Naive B cell (primary cell): ENCODE data around the gene USP21. TPM values are rescaled to one million over a fixed set of nuclear protein-coding genes. Genes with fewer than 3 reads are reported as not detected.
A peak's percentile ranks its signal among the peaks of the same experiment; 100 is the strongest.

Source experiments
- ATAC-seq, 2 donors: fragments of 150-1000 bp; cut with Tn5 transposase; 2 replicates each; pipeline ENCODE4 v1.10.0; 2021; ENCODE audit warnings: low read depth in 2 of 2, mild to moderate bottlenecking in 2 of 2, moderate library complexity in 2 of 2
- DNase-seq: peaks from one replicate; pipeline ENCODE4 v3.0.0; 2022
- H3K27ac Mint-ChIP-seq, 6 donors: one replicate each; pipeline ENCODE4 v1.8.0; 2020 to 2022; ENCODE audit warnings: mild to moderate bottlenecking in 6 of 6, mixed read lengths in 6 of 6, moderate library complexity in 5 of 6, inconsistent platforms in 2 of 6
- H3K27me3 Mint-ChIP-seq, 3 donors: one replicate each; pipeline ENCODE4 v1.8.0; 2021 to 2022; ENCODE audit warnings: mixed read lengths in 3 of 3, mild to moderate bottlenecking in 1 of 3
- H3K36me3 Mint-ChIP-seq, 2 donors: one replicate each; pipeline ENCODE4 v1.8.0; 2020 to 2022; ENCODE audit warnings: mixed read lengths in 2 of 2, inconsistent platforms in 1 of 2, mild to moderate bottlenecking in 1 of 2
- H3K4me1 Mint-ChIP-seq, 3 donors: one replicate each; pipeline ENCODE4 v1.8.0; 2020 to 2022; ENCODE audit warnings: mixed read lengths in 3 of 3, inconsistent platforms in 1 of 3, mild to moderate bottlenecking in 1 of 3, moderate library complexity in 1 of 3
- H3K4me3 Mint-ChIP-seq, 8 donors: one replicate each; pipeline ENCODE4 v1.8.0; 2020 to 2022; ENCODE audit warnings: mild to moderate bottlenecking in 8 of 8, mixed read lengths in 8 of 8, moderate library complexity in 8 of 8, inconsistent platforms in 2 of 8
- H3K9me3 Mint-ChIP-seq, 7 donors: one replicate each; pipeline ENCODE4 v1.8.0; 2020 to 2022; ENCODE audit warnings: mixed read lengths in 7 of 7, mild to moderate bottlenecking in 5 of 7, inconsistent platforms in 2 of 7, moderate library complexity in 1 of 7
- polyA plus RNA-seq, 6 donors: library from polyadenylated mRNA; unstranded; fragments of 300-500 nt; fragmentation: Illumina TruSeq; gene quantifications; one replicate each; pipeline ENCODE4 v1.2.3, GENCODE V29; 2021; ENCODE audit warnings: low read depth in 6 of 6

USP21 gene
- polyA plus RNA-seq, 6 donors from 2014 or later: 13.1 to 33.0 (median 18.5) TPM

DNA sequence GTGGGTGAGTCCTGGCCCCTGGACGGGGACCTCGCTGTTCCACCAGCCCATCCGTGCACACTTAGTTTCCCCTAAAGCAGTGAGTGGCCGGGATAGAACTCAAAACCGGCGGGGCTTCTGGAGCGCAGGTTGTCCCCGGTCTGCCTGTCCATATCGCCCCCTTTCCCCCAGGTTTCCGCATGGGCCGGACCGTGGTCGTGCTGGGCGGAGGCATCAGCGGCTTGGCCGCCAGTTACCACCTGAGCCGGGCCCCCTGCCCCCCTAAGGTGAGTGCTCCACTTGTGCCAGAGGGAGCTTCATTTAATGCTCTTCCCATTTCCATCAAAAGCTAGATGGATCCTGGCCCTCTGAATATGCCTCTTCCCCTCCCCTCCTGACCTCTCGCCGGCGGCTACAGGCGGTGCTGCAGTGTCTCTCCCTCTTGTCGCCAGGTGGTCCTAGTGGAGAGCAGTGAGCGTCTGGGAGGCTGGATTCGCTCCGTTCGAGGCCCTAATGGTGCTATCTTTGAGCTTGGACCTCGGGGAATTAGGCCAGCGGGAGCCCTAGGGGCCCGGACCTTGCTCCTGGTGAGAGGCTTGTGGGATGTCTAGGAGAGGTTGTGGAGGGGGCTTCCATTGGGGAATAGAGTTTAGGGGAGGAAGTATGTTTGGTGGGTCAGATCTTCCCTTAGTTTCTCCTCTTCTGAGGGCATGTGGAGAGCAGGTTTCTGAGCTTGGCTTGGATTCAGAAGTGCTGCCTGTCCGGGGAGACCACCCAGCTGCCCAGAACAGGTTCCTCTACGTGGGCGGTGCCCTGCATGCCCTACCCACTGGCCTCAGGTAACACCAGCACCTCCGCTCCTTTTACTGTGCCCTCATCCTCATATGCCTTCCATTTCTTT lies 7.6 kb downstream of the USP21 start:
- Mint-ChIP-seq H3K9me3 (no peaks in the 10 kb centered on the region), H3K27ac (peak overlapping the region; percentile 92 to 99 (median 98)), H3K4me3 (peak overlapping the region; percentile 74 to 96 (median 96)), H3K27me3 (no peaks in the 10 kb centered on the region), H3K36me3 (peaks cover under 1 to 25% of the 10 kb centered on the region in 2 donors), H3K4me1 (peaks cover 48 to 60% (median 50%) of the 10 kb centered on the region in 3 donors)
- DNase-seq (no peak), ATAC-seq (no peak)

DNA sequence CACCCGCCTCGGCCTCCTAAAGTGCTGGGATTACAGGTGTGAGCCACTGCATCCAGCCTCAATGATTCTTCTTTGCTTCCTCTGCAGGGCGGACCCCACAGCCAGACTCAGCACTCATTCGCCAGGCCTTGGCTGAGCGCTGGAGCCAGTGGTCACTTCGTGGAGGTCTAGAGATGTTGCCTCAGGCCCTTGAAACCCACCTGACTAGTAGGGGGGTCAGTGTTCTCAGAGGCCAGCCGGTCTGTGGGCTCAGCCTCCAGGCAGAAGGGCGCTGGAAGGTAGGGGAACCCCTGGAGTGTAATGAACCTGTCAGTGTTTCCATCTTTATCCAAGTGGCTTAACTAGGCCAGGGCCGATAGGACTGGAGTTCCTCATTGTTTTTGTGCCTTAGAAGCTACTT lies 9.6 kb downstream of the USP21 start:
- H3K9me3 Mint-ChIP-seq: no peaks in the 10 kb centered on the region
- ATAC-seq (no peak), DNase-seq (no peak)
- H3K4me3 Mint-ChIP-seq: peak overlapping the region in 5 of 8 donors; percentile 47 to 88 (median 76)
- H3K4me1 Mint-ChIP-seq: peaks cover 33 to 55% (median 48%) of the 10 kb centered on the region in 3 donors
- H3K27me3 Mint-ChIP-seq: no peaks in the 10 kb centered on the region
- H3K36me3 Mint-ChIP-seq: peaks cover 7 to 22% of the 10 kb centered on the region in 2 donors
- H3K27ac Mint-ChIP-seq: peak overlapping the region in 2 of 6 donors; percentile 34 to 78

DNA sequence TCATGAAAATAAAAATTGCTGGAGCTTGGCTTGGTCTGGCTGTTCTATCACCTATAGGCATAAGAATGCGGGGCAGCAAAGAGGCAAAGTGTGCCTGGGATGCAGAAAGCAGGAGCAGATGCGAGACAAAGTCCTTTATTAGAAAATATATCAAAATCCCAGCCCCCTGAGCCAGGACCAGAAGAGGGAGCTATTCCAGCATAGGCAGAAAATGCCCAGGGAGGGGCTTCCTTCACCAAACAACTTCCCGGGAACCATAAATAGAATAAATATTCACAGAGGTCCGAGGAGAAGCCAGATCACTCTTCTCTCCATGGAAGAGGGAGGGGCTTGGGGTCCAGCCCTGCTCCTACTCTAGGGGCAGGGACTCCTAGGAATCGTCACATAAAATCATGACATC lies 11.9 kb downstream of the USP21 start:
- peaks cover 44 to 57% (median 52%) of the 10 kb centered on the region in 3 donors for H3K4me1 Mint-ChIP-seq
- no peak for DNase-seq

DNA sequence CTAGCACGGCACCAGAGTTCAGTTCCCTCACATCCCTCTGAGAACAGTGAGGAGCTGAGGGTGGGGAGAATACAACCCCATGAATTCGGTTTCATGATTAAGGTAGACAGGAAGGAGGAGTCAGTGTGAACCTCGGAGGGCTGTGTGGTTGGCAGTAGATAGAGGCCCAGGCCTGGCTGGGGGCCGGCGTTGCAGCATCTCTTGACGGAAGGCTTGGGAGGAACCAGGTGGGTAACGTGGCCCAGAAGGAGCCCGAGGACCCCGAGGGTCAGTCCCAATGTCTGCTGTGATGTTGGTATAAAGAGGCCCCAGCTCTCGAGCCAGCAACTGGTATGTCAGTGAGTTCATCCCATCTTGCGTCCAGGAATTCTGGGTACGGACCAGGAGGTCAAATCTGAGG lies 12.4 kb downstream of the USP21 start:
- DNase-seq (no peak), ATAC-seq (no peak)
- Mint-ChIP-seq H3K27ac (no peak overlapping the region), H3K4me3 (peak overlapping the region in 1 of 8 donors; percentile 56), H3K4me1 (peaks cover 45 to 61% (median 52%) of the 10 kb centered on the region in 3 donors), H3K36me3 (peaks cover 12 to 30% of the 10 kb centered on the region in 2 donors), H3K27me3 (no peaks in the 10 kb centered on the region), H3K9me3 (no peaks in the 10 kb centered on the region)

More for the DNA sequence above, 11.9 kb downstream of the USP21 start:
- ATAC-seq: no peak
- Mint-ChIP-seq H3K9me3 (no peaks in the 10 kb centered on the region), H3K36me3 (peaks cover 12 to 30% of the 10 kb centered on the region in 2 donors), H3K27ac (peak overlapping the region in 2 of 6 donors; percentile 36), H3K27me3 (no peaks in the 10 kb centered on the region), H3K4me3 (peak overlapping the region in 2 of 8 donors; percentile 2 to 56)

DNA sequence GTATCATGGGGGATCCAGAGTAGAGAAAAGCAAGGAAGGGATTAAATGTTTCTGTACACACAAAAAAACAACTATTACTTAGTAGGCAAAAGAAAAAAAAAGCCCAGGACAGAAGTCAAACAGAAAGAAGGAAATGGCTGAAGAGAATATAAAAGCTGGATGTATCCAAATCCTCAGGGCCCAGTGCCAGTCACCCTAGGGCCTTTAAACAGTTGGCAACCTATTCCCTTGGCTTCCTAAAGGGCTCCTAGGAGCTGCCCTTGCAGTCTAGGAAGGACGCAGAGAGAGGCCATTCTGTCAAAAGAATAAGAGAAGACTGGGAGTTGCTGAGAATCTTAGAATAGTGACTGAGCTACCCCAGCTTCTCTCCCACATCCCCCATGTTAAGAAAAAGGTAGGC lies 13.0 kb downstream of the USP21 start:
- Mint-ChIP-seq H3K36me3 (peaks cover 12 to 30% of the 10 kb centered on the region in 2 donors), H3K4me3 (peak overlapping the region in 2 of 8 donors; percentile 56 to 79), H3K9me3 (no peaks in the 10 kb centered on the region), H3K27me3 (no peaks in the 10 kb centered on the region), H3K27ac (peak overlapping the region in 2 of 6 donors; percentile 49 to 95), H3K4me1 (peaks cover 43 to 59% (median 52%) of the 10 kb centered on the region in 3 donors)
- no peak for ATAC-seq
- no peak for DNase-seq

DNA sequence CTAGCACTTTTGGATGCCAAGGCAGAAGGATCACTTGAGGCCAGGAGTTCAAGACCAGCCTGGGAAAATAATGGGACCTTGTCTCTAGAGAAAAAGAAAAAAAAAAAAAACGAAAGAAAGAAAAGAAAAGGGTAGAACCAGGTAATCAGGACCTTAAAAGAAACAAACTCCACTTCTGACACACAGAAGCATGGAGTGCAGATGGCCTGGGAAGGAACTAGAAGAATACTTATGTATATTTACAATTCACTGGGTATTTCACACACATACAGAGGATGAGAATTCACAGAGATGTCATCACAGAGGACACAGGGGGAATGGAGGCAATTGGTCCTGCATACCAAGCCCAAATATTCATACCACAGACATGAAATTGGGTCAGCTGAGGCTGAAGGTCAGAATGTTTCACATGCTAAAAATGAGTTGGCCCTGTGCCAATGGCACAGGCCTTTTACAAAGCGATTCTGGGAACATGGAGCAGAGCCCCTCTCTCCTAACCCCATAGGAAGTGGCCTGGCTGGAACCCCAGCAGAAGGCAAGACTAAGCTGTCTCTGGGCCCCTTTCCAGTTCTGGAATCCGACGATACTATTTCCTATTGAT lies 13.6 kb downstream of the USP21 start:
- peaks cover 12 to 30% of the 10 kb centered on the region in 2 donors for H3K36me3 Mint-ChIP-seq
- no peak for ATAC-seq
- no peaks in the 10 kb centered on the region for H3K27me3 Mint-ChIP-seq
- no peaks in the 10 kb centered on the region for H3K9me3 Mint-ChIP-seq
- H3K27ac Mint-ChIP-seq: peak overlapping the region in 1 of 6 donors; percentile 24
- H3K4me1 Mint-ChIP-seq: peaks cover 46 to 59% (median 52%) of the 10 kb centered on the region in 3 donors
- no peak for DNase-seq
- H3K4me3 Mint-ChIP-seq: peak overlapping the region in 1 of 8 donors; percentile 92

DNA sequence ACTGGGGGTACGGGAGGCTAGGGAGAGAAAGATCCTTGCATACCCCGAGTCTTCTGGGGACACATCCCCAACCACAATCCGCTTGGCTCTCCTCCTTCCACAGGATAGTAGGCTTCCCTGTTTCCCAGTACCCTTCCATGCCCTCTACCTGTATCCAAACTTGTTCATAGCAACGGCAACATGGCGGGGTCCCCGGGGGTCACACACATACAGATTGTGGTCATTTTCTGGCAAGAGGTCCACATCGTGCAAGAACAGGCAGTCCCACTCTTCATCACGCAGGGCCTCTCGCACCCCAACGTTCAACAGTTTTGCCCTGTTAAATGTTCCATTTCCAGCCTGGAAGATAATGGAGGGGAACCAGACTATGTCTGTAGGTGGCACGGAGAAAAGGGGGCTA lies 14.4 kb downstream of the USP21 start:
- Mint-ChIP-seq H3K9me3 (no peaks in the 10 kb centered on the region), H3K4me1 (peaks cover 43 to 58% (median 50%) of the 10 kb centered on the region in 3 donors), H3K36me3 (peaks cover 12 to 30% of the 10 kb centered on the region in 2 donors), H3K27ac (peak overlapping the region in 2 of 6 donors; percentile 24 to 59), H3K27me3 (no peaks in the 10 kb centered on the region), H3K4me3 (peak overlapping the region in 1 of 8 donors; percentile 92)
- no peak for ATAC-seq
- no peak for DNase-seq

DNA sequence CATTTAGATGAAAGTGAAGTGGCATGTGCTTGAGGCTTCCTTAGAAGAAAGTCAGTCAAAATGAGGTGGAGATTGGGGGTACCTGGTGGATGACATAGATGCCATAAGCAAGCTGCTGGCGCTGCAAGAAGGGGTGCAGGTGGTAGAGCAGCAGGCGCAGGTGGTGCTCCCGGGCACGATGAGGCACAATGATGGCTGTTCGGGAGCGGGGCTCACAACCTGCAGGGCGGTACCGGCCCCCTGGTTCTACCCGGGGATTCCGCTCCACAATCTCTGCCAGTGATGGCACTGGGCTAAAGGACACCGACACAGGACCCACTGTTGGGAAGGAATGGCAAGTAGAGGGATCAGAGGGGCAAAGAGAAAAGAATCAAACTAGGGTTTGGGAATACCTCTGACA lies 15.6 kb downstream of the USP21 start:
- peak overlapping the region in 6 of 8 donors; percentile 22 to 99 (median 75) for H3K4me3 Mint-ChIP-seq
- DNase-seq (no peak), ATAC-seq (no peak)
- no peaks in the 10 kb centered on the region for H3K27me3 Mint-ChIP-seq
- no peaks in the 10 kb centered on the region for H3K9me3 Mint-ChIP-seq
- peak overlapping the region in 4 of 6 donors; percentile 8 to 70 (median 32) for H3K27ac Mint-ChIP-seq
- H3K36me3 Mint-ChIP-seq: peaks cover 12 to 30% of the 10 kb centered on the region in 2 donors
- H3K4me1 Mint-ChIP-seq: peaks cover 42 to 58% (median 52%) of the 10 kb centered on the region in 3 donors

DNA sequence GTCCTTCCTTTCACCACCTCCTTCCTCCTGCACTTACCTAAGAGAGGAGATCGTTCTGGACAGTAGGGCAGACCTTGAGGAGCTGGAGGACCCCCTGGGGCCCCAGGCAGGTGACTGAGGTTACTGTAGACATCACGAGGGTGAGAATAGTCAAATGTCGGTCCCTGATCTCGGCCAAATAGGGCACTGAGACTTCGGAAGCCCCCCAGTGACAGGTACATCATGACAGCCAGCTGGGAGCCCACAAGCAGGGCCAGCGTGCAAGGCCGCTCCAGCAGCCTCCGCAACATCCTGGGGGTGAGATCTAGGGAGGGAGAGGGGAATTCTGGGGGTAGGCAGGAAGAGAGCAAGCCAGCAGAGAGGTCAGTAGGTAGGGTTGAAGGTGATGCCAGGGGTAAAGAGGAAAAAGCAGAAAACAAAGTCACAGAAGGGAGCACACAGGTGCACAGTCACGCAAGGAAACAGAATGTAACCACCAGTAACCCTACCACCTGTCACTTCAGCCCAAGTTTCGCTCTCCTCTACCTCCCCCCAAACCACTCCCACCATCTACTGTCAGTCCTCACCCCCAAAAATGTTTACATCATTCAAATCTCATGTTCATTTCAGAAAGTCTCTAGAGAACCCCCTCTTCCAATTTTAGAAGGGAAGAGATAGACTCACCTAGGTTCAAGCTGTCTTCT lies 16.6 kb downstream of the USP21 start:
- peak overlapping the region; percentile 89 to 100 (median 99) for H3K4me3 Mint-ChIP-seq
- H3K9me3 Mint-ChIP-seq: no peaks in the 10 kb centered on the region
- peaks cover 48 to 67% (median 60%) of the 10 kb centered on the region in 3 donors for H3K4me1 Mint-ChIP-seq

DNA sequence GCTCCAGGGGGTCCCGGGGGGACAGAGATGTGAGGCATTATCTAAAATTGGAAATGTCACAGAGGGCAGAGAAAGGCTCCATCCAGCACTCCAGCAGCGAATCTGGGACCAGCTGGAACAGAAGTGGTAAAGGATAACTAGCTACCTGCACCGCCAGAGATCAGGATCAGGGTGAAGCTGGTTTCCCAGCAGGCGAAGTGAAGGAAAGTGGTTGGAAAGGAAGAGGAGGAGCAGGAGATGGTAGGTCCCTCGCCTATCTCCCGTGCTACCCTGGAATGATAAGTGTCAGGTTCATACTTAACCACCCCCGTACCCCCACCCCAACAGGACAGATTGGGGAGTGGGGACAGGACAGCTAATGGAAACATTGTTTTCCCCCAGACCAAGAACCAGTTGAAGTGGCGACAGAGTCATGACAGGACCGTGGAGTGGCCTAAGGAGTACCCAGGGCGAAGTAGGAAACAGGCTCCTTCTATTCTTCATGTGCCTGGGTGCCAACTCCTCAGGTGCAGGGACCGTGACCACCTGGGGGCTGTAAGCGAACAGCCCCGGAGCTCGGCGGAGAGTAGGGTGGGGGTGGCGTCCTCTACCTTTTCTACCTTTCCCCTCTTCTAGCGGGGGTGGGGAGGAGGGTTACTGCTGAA lies 17.3 kb downstream of the USP21 start:
- no peaks in the 10 kb centered on the region for H3K9me3 Mint-ChIP-seq
- H3K36me3 Mint-ChIP-seq: peaks cover 12 to 21% of the 10 kb centered on the region in 2 donors
- peaks cover 46 to 71% (median 65%) of the 10 kb centered on the region in 3 donors for H3K4me1 Mint-ChIP-seq
- H3K27ac Mint-ChIP-seq: peak overlapping the region; percentile 93 to 99 (median 98)
- ATAC-seq: no peak
- H3K27me3 Mint-ChIP-seq: no peaks in the 10 kb centered on the region
- no peak for DNase-seq
- peak overlapping the region; percentile 89 to 100 (median 99) for H3K4me3 Mint-ChIP-seq

More for the DNA sequence above, 16.6 kb downstream of the USP21 start:
- no peaks in the 10 kb centered on the region for H3K27me3 Mint-ChIP-seq
- DNase-seq: no peak
- peak overlapping the region; percentile 85 to 99 (median 96) for H3K27ac Mint-ChIP-seq
- no peak for ATAC-seq
- peaks cover 12 to 27% of the 10 kb centered on the region in 2 donors for H3K36me3 Mint-ChIP-seq

DNA sequence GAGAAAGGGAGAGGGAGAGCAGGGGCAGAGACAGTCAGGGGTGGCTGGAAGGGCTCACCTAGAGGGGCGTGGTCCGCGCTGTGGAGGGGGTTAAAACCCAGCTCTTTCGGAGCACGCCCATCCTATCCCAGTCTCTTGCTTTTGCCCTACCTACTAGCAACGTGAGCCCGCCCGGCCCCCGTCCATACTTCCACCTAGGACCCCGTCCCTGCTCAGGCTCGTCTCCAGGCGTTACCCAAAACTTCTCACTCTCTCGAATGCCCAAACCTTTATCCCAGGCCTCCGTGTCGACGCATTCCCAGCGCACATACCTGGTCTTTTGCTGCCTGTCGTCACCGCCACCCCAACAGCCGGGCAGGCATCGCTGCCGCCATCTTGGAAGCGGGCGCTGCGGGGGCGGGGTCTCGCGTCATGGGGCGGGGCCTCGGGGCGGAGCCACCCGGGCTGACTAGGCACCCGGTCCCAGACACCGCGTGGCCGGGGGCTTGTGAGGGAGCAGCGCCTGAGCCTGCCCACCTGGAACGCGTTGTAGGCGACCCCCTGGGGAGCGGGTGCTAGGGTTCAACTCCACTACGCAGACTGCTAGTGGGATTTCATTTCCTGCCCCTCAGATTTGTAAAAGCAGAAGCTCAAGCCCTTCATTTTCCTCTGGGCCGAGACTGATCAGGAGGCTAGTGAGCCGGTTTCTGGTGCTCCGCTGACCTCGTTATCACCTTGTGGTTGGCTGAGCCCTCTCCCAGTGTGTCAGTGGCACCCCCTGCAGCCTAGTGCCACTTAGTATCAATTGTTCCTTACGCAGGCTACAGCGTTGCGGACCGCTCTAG lies 18.0 kb downstream of the USP21 start, which contains the start of gene B4GALT3:
Gene B4GALT3, minus strand, starts transcription at position 396 of the 824 bp plus-strand sequence. CDS start 1,447 bp downstream, outside the sequence.
- Mint-ChIP-seq H3K9me3 (no peaks in the 10 kb centered on the region), H3K27me3 (no peaks in the 10 kb centered on the region), H3K27ac (peak within 1 kb of the TSS; percentile 93 to 99 (median 98)), H3K4me1 (peaks cover 51 to 75% (median 72%) of the 10 kb centered on the region in 3 donors), H3K36me3 (peaks cover 7 to 17% of the 10 kb centered on the region in 2 donors), H3K4me3 (peak within 1 kb of the TSS; percentile 89 to 100 (median 99))
- ATAC-seq (peak; percentile 92 to 93), DNase-seq (peak; percentile 92)

DNA sequence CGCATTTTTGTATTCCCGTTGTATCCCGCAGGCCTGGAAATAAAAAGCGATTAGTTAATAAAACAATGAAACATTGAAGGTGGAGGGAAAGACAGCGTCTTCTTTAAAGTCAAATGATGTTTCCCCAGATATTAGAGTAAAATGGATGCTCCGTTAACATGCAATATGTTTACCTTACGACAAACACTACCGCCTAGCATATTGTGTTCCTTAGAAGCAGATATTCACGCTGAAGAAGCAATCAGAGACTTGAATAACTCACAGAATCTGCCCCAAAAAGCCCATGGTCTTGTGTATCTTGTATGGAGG lies 18.6 kb downstream of the USP21 start:
- Mint-ChIP-seq H3K4me1 (peaks cover 55 to 76% (median 74%) of the 10 kb centered on the region in 3 donors), H3K27ac (peak overlapping the region; percentile 93 to 99 (median 98)), H3K27me3 (no peaks in the 10 kb centered on the region), H3K4me3 (peak overlapping the region; percentile 89 to 100 (median 99)), H3K36me3 (peaks cover 6 to 17% of the 10 kb centered on the region in 2 donors), H3K9me3 (no peaks in the 10 kb centered on the region)
- ATAC-seq (no peak), DNase-seq (no peak)
